Esophagus muscularis mucosa (tissue), 4 donors: Measurements from ENCODE around the gene ARL6IP4. TPM values are rescaled to one million over a fixed set of nuclear protein-coding genes. Genes with fewer than 3 reads are reported as not detected.

Experiments used
- DNase-seq: peaks from one replicate; pipeline ENCODE4 v3.0.0-alpha.2; 2017; ENCODE audit errors: extremely low spot score
- H3K27ac ChIP-seq, 4 donors: fragments of 200-600 bp; sonication (generic); replicated peaks in 1 of 4; 1 replicate in 3 of 4; 2 replicates in 1 of 4; pipeline ENCODE4 v1.5.1; 2016 to 2019; ENCODE audit warnings: mild to moderate bottlenecking in 1 of 4
- H3K27me3 ChIP-seq, 4 donors: fragments of 200-600 bp; sonication (generic); one replicate each; pipeline versions ENCODE4 v1.5.1 to v1.6.0; 2016 to 2019
- H3K36me3 ChIP-seq, 4 donors: fragments of 200-600 bp; sonication (generic); one replicate each; pipeline ENCODE4 v1.5.1; 2016 to 2019
- H3K4me1 ChIP-seq, 4 donors: fragments of 200-600 bp; sonication (generic); one replicate each; pipeline ENCODE4 v1.5.1; 2016 to 2019
- H3K4me3 ChIP-seq, 4 donors: fragments of 200-600 bp; sonication (generic); 1 replicate in 2 of 4; 2 replicates in 2 of 4; pipeline ENCODE4 v1.5.1; 2016 to 2019; ENCODE audit warnings: mild to moderate bottlenecking in 4 of 4, moderate library complexity in 1 of 4
- H3K9me3 ChIP-seq, 4 donors: fragments of 200-600 bp; sonication (generic); 1 replicate in 3 of 4; 2 replicates in 1 of 4; pipeline ENCODE4 v1.5.1; 2016 to 2019
- EP300 ChIP-seq: sonication (generic); formaldehyde crosslinking; IDR thresholded peaks from one replicate; pipeline ENCODE4 v1.6.1; 2017; ENCODE audit warnings: antibody characterized with exemption
- POLR2A ChIP-seq: fragments of 450-650 bp; IDR thresholded peaks from one replicate; pipeline ENCODE4 v1.6.1; 2017; ENCODE audit warnings: antibody characterized with exemption, moderate library complexity, mild to moderate bottlenecking, low read depth
- POLR2AphosphoS5 ChIP-seq, 2 donors: sonication (generic); formaldehyde crosslinking; IDR thresholded peaks; one replicate each; pipeline ENCODE4 v1.6.1; 2017; ENCODE audit warnings: antibody characterized with exemption in 2 of 2
- WGBS: methylation state at CpG from one replicate; pipeline ENCODE4 v1.1.5; 2018; 5-methylcytosine and 5-hydroxymethylcytosine counted together
- intact Hi-C: fragments of 100-400 bp; cut with DNase I; formaldehyde crosslinking; loops from one replicate; pipeline ENCODE4 v1.15.1; 2023
- total RNA-seq, 4 donors: library from RNA; depleted of rRNA; stranded (reverse); fragments of >200 nt; gene quantifications; one replicate each; pipeline versions ENCODE4 v1.1.0 to v1.2.1, GENCODE V29; 2016
- TF ChIP-seq, protein P1 (sequence below), 3 experiments: fragments of 200-600 bp in 2 of 3; fragments of 450-650 bp in 1 of 3; sonication (generic) in 2 of 3; IDR thresholded peaks; one replicate each; pipeline ENCODE4 v1.5.1; 2017 to 2019; ENCODE audit warnings: antibody characterized with exemption in 3 of 3, mild to moderate bottlenecking in 2 of 3, moderate library complexity in 1 of 3

Gene ARL6IP4
- total RNA-seq, 4 donors from 2014 or later = 262 to 318 (median 288) TPM

- Histone ChIP-seq H3K9me3 (no peaks in the 10 kb centered on the region), H3K4me3 (no peak overlapping the region), H3K27me3 (no peaks in the 10 kb centered on the region), H3K27ac (no peak overlapping the region), H3K4me1 (peaks cover 20 to 30% (median 27%) of the 10 kb centered on the region in 4 donors), H3K36me3 (peaks cover 6 to 30% (median 15%) of the 10 kb centered on the region in 4 donors)
- WGBS = 91% methylated on average over 4 of the region's 8 CpGs
- intact Hi-C loops = no loop called here
- TF ChIP-seq POLR2AphosphoS5 (IDR thresholded peaks at IDR 0.05) (no peak), POLR2A (no peak), EP300 (no peak)
- TF ChIP-seq, protein P1, sequence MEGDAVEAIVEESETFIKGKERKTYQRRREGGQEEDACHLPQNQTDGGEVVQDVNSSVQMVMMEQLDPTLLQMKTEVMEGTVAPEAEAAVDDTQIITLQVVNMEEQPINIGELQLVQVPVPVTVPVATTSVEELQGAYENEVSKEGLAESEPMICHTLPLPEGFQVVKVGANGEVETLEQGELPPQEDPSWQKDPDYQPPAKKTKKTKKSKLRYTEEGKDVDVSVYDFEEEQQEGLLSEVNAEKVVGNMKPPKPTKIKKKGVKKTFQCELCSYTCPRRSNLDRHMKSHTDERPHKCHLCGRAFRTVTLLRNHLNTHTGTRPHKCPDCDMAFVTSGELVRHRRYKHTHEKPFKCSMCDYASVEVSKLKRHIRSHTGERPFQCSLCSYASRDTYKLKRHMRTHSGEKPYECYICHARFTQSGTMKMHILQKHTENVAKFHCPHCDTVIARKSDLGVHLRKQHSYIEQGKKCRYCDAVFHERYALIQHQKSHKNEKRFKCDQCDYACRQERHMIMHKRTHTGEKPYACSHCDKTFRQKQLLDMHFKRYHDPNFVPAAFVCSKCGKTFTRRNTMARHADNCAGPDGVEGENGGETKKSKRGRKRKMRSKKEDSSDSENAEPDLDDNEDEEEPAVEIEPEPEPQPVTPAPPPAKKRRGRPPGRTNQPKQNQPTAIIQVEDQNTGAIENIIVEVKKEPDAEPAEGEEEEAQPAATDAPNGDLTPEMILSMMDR (IDR thresholded peaks at IDR 0.05) = no peak
- DNase-seq = no peak
These were observed 20.3 kb upstream of the ARL6IP4 start for GRCh38 chr12:122960193-122960569.

GRCh38 chr12:122961531-122962329 lies 18.8 kb upstream of the ARL6IP4 start:
- H3K4me1 ChIP-seq = peaks cover 29 to 46% (median 42%) of the 10 kb centered on the region in 4 donors
- intact Hi-C loops = no loop called here
- H3K36me3 ChIP-seq = peaks cover 6 to 29% (median 15%) of the 10 kb centered on the region in 4 donors
- no peaks in the 10 kb centered on the region for H3K27me3 ChIP-seq
- no peak overlapping the region for H3K4me3 ChIP-seq
- 74% methylated on average over 5 of the region's 10 CpGs for WGBS
- no peak for DNase-seq
- no peak overlapping the region for H3K27ac ChIP-seq
- H3K9me3 ChIP-seq = no peaks in the 10 kb centered on the region
- TF ChIP-seq POLR2AphosphoS5 (IDR thresholded peaks at IDR 0.05) = no peak
- no peak for TF ChIP-seq EP300
- TF ChIP-seq, protein P1 (IDR thresholded peaks at IDR 0.05) = no peak
- TF ChIP-seq POLR2A = no peak

GRCh38 chr12:122963941-122964265 lies 16.6 kb upstream of the ARL6IP4 start:
- no peak overlapping the region for H3K4me3 ChIP-seq
- H3K36me3 ChIP-seq = peaks cover 6 to 16% (median 12%) of the 10 kb centered on the region in 4 donors
- intact Hi-C loops = no loop called here
- no peaks in the 10 kb centered on the region for H3K9me3 ChIP-seq
- DNase-seq = no peak
- TF ChIP-seq POLR2A = no peak
- H3K27me3 ChIP-seq = no peaks in the 10 kb centered on the region
- H3K4me1 ChIP-seq = peaks cover 29 to 48% (median 43%) of the 10 kb centered on the region in 4 donors
- H3K27ac ChIP-seq = no peak overlapping the region
- WGBS = 19% methylated on average over 7 of the region's 8 CpGs

DNA sequence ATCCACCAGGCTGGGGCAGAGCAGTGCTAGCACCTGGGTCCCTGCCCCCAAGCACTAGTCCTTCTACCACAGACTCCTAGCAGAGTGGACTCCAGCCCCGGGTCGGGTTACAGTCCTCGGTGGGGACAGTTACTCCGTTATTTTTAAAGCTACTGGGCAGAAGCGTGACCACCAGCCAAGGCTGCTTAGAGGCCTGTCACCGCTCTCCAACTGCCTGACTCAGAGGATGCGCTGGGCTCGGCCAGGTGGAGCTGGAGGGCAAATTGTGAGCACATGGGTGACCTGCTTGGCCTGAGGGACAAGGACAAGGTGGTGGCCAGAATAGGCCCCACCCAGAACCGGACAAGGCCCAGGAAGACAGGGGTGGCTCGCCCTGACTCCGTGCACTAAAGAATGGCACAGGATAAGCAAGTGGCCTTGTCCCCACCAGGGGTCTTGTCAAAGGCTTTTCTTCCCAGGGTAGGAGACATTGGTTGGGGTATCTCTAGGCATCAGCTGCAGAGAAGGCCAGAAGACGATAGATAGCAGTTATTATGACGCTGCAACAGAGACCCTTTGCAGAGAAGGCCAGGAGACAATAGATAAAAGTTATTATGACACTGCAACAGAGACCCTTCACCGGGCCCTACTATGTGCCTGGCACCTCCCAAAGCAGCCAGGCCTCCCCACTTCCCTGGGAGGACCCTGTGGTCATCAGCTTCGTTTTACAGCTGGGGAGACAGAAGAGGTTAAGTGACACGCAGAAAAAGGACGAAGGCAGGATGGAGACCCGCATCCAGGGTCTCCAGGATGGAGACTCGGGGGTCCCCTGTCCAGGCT lies 15.8 kb upstream of the ARL6IP4 start:
- Histone ChIP-seq H3K27me3 (no peaks in the 10 kb centered on the region), H3K4me3 (peak overlapping the region in 1 of 4 donors; percentile 61), H3K4me1 (peaks cover 29 to 48% (median 43%) of the 10 kb centered on the region in 4 donors), H3K9me3 (no peaks in the 10 kb centered on the region), H3K27ac (no peak overlapping the region), H3K36me3 (peaks cover 6 to 9% (median 6%) of the 10 kb centered on the region in 4 donors)
- intact Hi-C loops = no loop called here
- no peak for DNase-seq
- TF ChIP-seq, protein P1 (IDR thresholded peaks at IDR 0.05) = no peak
- no peak for TF ChIP-seq POLR2A
- no peak for TF ChIP-seq POLR2AphosphoS5 (IDR thresholded peaks at IDR 0.05)
- no peak for TF ChIP-seq EP300
- 91% methylated on average over 10 of the region's 19 CpGs for WGBS

GRCh38 chr12:122965321-122965751 lies 15.1 kb upstream of the ARL6IP4 start:
- WGBS = 59% methylated on average over 11 of the region's 12 CpGs
- TF ChIP-seq POLR2A (no peak), EP300 (no peak), POLR2AphosphoS5 (IDR thresholded peaks at IDR 0.05) (no peak)
- TF ChIP-seq, protein P1 (IDR thresholded peaks at IDR 0.05) = no peak
- intact Hi-C loops = no loop called here
- H3K9me3 ChIP-seq = no peaks in the 10 kb centered on the region
- peak overlapping the region in 2 of 4 donors; percentile 70 to 76 for H3K27ac ChIP-seq
- DNase-seq = no peak
- H3K27me3 ChIP-seq = no peaks in the 10 kb centered on the region
- peaks cover 0 to 2% (median under 1%) of the 10 kb centered on the region in 4 donors for H3K36me3 ChIP-seq
- H3K4me3 ChIP-seq = peak overlapping the region; percentile 60 to 72 (median 62)
- H3K4me1 ChIP-seq = peaks cover 29 to 48% (median 43%) of the 10 kb centered on the region in 4 donors
